Raji (cell line): ENCODE results near the gene P2RY2.

ENCODE experiments used
- POLR2A ChIP-seq: IDR thresholded peaks from 2 replicates; pipeline ENCODE4 v1.6.1; 2011; ENCODE audit warnings: low read depth, low read length, control low read depth; ENCODE audit not compliant: insufficient read depth

The P2RY2 gene

GRCh38 chr11:73228268-73229134, 10.4 kb downstream of the P2RY2 start:
- TF ChIP-seq POLR2A: no peak

- no peak for TF ChIP-seq POLR2A
Observed at GRCh38 chr11:73229321-73229895, 11.3 kb downstream of the P2RY2 start.

GRCh38 chr11:73229896-73230875, 12.1 kb downstream of the P2RY2 start:
- no peak for TF ChIP-seq POLR2A

GRCh38 chr11:73230931-73231330, 12.8 kb downstream of the P2RY2 start:
- TF ChIP-seq POLR2A: no peak

GRCh38 chr11:73233211-73233610, 15.1 kb downstream of the P2RY2 start:
- TF ChIP-seq POLR2A: no peak

GRCh38 chr11:73233692-73234470, 15.8 kb downstream of the P2RY2 start:
- TF ChIP-seq POLR2A: no peak

GRCh38 chr11:73234471-73235181, 16.5 kb downstream of the P2RY2 start:
- TF ChIP-seq POLR2A: no peak

- no peak for TF ChIP-seq POLR2A
Observed at GRCh38 chr11:73235236-73235786, 17.2 kb downstream of the P2RY2 start.

- TF ChIP-seq POLR2A: no peak
Observed at GRCh38 chr11:73236205-73236765, 18.2 kb downstream of the P2RY2 start.

GRCh38 chr11:73236854-73237253, 18.8 kb downstream of the P2RY2 start:
- no peak for TF ChIP-seq POLR2A

GRCh38 chr11:73237471-73238290, 19.6 kb downstream of the P2RY2 start:
- no peak for TF ChIP-seq POLR2A

- TF ChIP-seq POLR2A: no peak
Observed at GRCh38 chr11:73239111-73239521, 21.0 kb downstream of the P2RY2 start.
